NCI-H2029 treated with DMSO at 0.1 percent for 48 hours (cell line): ENCODE measurements around the gene PAX7.
"Not testable (repeated sequence)": the region's sequence is repeated elsewhere in the genome, so short reads cannot be mapped to it uniquely, and the experiment has no call there.

Experiments
- DNase-seq: peaks from one replicate; lab custom pipeline; 2025; lab: John Stamatoyannopoulos, UW

Gene PAX7

DNA sequence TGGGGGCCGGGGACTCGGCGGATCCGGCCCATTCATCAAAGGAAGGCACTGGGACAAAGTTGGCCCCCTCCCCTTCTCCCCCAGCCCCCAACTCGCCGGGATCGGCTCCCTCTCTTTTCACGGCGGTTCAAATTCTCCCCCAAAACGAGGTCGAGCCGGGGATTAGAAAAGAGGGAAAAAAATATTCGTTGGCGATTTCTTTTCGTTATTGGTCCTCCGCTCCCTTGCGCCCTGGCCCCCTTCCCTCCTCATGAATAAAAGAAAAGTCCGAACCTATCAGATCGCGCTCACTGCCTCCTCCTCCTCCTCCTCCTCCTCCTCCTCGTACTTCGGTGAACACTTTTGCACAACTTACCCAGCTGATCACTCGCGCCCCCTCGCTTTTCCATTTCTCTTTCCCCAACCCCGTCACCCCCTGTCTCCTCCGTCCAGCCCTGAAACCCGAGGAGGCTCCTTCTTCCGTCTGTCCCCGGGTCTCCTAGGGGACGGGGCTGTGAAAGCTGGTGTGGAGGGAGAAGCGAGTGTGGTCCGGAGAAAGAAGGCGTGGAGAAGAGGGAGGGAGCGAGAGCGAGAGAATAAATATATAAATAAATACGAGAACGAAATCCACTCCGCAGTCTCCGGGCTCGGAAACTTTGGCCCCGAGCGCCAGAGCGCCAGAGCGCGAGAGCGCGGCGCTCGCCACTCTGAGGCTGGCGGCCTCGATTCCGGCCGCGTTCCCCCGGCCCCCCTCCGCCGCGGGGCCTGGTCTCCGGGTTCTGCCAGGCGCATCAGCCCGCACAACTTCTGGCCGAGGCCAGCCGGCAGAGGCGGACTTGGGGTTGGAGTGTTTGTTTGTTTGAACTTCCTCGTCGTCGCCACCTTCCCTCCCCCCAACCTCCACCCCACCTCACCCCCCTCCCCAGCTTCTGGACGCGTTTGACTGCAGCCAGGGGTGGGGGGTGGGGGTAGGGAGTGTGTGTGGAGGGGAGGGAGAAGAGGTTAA lies at the start of gene PAX7:
TSS of gene PAX7 (plus strand) at position 336 of the 985 bp plus-strand sequence. CDS start 758 bp downstream, outside the sequence.
- no peak for DNase-seq

DNA sequence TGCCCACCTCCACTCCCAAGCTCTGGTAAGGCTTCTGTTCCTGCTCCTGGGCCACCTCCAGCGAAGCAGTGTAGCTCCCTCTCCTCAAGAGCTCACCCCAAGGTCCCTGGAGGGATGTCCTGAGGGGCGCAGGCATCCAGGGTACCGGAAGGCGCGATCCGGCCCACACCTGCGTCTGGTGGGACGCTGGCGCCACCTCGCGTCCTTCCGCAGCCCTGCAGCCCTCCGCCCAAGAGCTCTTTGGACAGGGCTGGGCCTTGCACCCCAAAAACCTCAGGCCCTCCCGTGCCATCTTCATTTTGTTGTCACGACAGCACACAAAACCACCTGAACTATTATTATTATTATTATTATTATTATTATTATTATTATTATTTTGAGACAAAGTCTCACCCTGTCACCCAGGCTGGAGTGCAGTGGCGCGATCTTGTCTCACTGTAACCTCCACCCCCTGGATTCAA lies 49.2 kb upstream of the PAX7 start:
- DNase-seq: no peak

DNA sequence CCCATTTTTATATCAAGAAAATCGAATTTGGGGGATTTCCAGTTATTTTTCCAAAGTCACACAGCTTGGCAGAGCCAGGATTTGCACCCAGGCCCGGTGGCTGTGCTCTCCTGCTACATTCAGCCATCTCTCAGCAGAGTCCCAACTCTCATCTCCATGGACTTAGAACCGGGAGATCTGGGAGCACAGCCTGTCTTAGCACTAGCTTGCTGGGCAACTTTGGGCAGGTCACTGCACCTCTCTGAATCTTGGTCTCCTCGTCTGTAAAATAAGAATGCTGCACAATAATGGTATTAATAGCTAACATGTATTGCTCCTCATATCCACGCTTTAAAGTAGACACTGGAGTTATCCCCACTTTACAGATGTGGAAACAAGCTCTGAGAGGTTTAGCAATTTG lies 47.8 kb upstream of the PAX7 start:
- DNase-seq: no peak

DNA sequence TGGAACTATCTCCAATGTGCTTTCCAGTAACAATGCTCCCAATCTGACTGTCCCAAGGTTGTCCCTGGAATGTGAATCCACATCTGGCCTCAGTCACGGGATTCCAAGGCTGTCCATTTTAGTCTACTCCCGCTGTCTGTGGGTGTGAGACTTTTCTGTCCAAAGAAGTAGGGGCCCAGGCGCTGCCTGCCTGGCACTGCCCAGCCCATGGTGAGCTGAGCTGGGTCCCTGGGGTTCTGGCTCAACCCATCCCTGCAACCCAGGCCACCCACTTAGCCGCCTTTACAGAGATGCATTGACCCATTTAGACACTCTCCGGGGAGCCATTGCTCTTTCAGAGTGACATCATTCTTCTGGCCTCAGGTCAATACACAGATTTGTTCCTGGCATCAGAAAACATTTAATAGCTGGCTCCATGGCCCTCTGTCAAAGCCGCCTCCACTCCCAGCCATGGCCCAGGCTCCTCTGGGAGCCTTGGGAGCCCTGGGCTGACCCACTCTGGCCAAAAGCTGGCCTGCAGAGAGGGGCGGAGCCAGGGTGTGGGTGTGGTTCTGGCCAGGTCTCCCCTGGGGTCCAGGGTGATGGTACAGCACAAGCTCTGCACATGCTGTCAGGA lies 47.2 kb upstream of the PAX7 start:
- no peak for DNase-seq

DNA sequence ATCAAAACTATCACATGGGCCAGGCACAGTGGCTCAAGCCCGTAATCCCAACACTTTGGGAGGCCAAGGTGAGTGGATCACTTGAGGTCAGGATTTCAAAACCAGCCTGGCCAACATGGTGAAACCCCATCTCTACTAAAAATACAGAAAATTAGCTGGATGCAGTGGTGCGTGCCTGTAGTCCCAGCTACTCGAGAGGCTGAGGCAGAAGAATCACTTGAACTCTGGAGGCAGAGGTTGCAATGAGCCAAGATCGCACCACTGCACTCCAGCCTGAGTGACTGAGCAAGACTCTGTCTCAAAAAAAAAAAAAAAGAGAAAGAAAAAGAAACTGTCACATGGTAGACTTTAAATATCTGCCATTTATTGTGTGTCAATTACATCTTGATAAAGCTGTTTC lies 44.6 kb upstream of the PAX7 start:
- DNase-seq: not testable (repeated sequence)

DNA sequence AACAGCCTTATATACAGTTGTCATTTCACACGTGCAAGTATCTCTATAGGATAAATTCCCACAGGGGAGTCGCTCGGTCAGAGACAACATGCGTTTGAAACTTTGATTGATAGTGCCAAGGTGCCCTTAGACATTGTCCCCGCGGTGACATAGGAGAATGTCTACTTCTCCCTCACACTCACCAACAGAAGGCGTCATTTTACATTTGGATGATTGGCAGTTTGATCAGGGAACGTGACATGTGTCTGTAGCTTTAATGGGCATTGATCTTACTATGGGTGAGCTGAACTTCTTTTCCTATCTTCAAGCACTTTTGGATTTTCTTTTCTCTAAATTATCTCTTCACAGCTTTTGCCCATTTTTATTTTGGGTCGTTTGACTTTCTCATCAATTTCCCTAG lies 42.6 kb upstream of the PAX7 start:
- DNase-seq: no peak

DNA sequence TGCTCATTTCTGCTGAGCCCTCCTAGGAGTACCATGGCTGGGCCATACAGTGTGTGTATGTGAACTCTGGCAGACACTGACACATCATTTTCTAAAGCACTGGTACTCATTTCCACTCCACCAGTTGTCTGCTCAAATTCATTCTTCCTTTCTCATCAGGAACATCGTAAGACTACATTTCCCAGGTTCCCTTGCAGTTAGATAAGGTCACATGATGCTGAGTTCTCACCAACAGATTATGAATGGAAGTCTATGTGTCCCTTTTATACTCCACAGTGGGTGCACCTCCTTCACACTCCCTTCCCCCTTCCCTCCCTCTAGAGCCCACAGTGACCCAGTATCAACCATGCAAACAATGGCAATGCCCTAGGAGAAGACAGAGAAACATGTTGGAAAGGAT lies 38.3 kb upstream of the PAX7 start:
- DNase-seq: no peak

DNA sequence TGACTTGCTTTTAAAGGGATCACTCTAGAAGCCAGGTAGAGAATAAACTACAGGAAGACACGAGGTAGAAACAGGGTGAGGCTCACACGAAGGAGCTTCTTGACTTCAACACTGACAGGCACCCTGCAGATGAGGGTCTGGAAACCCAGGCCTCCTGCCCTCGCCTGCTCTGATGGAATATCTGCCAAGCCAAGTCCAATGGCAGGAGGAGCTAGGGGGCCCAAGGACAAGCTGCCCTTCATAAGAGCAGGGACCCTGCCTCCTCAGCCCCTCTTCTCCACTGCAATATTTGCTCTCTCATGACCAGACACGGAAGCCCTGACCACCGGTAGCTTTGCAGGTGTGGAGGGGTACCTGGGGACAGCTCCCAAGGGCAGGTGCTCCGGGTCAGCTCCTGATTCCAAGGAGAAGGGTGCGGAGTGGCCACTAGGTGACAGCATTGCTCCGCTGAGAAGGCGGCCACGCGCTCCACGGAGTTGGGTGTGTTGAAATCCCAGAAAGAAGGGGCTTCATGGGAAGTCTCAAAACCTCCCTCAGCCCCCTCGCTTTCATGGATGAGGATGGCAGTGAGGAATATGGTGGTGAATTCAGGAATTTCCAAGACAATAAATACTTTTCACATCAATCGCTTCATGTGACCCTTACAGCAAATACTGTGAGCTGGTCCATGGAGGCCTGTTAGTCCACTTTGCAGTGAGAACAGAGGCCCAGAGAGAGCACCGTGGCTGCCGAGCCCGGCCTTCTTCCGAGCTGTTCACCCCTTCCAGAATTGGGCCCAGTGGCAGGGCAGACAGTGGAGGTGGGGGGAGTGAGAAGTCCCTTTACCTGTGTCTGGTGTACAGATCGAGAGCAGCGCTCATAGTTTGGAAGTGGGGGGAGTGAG lies 33.2 kb upstream of the PAX7 start:
- DNase-seq: no peak

DNA sequence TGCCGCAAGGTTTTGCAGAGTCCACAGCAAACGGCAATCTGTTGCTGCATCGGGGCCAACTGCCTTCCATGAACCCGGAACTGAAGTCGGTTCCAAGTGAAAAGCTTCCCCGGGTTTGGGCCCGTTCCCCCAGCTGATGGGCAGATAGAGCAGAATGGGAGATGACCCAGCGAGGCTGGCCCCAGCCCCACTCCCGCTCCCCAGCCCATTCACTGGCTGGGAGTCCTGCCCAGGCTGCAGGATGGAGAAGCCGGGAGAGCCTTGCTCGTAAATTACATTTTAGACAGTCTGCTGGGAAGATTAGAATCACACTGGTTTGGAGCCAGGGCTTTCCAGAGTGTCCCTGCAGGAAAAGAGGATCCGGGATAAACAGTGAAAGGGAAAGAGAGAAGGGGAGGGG lies 31.6 kb upstream of the PAX7 start:
- no peak for DNase-seq

DNA sequence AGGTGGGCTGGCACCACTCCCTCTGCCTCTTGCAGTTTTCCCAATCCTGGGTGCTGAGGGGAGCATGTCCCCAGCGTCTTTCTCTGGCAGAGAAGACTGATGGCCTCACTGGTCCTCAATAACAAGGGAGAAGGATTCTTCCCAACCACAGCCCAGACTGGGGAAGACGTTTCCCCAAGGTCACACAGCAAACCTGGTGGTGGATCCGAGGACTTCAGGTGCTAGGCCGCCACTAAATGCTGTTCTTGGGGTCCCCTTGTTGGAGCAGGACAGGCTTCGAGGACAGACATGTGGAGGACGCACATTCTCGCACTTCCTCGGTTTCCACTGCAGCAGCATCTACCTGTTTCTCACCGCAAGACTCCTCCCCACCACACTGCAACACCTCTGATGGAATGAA lies 30.9 kb upstream of the PAX7 start:
- DNase-seq: no peak

DNA sequence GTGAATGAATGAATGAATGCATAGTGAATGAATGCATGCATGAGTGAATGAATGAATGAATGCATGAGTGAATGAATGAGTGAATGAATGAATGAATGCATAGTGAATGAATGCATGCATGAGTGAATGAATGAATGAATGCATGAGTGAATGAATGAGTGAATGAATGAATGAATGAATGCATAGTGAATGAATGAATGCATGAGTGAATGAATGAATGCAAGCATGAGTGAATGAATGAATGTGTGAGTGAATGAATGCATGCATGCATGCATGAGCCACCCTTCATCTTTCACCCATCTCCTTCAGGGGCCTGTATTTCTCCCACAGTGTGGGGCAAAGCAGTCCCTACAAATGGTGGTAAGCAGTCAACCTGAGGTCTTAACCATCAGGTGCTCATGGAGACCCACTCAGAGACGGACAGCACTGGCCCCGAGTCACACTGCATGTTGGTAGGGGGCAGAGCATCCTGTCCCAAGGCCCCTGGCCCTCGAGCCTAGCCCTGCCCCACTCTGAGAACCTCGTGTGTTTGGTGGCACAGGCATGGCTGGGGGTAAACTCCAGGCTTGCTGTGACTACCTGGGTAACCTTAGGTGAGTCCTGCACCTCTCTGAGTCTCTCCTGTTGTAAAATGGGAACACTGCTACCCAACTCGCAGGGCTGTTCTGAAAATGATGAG lies 28.0 kb upstream of the PAX7 start:
- no peak for DNase-seq

DNA sequence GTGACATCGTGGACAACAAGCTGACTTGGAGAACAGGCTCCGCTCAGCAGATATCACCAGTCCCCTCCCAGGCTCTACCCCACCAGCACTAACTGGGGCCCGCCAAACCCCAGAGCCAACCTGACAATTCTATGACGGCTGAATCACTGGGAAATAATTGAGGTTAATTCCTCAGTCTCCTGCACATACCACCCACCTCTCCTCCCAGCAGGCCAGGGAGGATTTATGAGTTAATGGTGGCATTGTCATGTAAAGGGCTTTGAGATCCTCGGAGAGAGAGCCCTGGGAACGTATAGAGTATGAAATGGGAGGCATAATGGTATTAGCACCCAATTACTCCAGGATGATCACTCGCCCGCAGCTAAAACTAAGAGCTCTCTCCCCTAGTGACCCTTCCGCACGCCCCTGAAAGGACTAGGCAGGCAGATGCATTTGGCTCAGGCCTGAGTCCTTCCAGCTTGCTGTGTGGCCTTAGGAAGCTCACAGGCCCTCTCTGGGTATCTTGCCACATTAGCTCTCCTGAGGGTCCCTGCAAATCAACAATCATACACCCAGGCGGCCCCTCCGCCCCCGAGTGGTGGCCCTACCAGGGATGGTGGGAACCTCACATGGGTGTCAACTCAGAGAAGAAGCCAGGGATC lies 27.3 kb upstream of the PAX7 start:
- no peak for DNase-seq

DNA sequence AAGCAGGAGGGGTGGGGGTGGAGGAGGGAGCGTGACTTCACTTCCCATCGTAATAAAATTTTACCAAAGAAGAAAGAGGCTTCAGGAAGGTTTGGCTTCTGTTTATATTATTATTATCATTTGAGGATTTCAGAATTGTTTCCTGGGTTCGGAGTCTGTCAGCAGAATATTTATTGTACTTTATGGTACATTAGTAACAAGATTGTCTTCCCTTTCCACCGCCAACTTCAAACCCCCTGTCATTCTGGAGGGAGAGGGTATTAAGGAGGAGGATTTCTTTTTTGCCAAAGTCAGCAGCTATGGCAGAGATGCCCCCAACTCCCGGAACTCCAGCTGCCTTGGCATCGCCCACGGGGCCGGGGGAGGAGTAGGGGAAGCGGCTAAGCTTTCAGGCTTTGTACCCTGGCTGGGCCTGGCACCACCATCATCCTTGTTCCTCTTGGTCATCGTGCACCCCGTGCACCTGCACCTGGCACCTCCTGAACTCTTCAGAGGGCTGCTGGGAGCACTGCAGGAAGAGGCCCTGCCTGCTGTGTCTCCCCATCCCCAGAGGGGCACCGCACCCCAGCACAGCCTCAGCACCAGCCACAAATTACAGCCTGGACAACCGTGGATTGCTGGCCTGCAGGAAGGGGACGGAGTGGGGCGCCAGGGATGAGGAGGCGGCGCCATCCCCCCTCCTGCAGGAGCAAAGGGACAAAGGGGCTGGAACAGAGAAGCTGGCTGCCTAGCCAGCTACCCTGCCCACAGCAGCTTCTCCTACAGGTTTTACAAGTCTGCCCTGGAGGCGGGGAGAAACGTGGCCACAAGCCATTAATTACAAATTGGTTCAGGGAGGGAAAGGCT lies 24.0 kb upstream of the PAX7 start:
- no peak for DNase-seq

DNA sequence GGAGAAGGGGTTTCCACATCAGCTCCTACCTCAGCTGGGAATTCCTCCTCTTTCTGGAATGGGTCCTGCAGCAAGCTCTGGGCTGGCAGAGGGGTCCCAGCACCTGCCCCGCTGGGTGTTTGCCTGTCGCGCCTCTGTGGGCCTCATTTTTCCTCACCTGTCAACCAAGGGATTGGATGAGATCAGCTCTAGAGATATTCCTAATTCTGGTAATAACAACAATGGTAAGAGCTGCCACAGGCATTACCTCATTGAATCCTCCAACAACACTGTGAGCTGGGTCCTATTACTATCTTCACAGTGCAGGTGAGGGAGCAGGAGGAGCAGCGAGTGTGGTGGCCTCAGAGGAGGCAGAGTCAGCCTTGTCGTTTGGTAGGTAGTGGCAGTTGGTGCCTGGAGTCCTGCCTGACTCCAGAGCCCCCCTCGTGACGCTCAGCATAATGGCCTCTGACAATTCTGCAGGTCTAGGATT lies 23.3 kb upstream of the PAX7 start:
- DNase-seq: no peak

DNA sequence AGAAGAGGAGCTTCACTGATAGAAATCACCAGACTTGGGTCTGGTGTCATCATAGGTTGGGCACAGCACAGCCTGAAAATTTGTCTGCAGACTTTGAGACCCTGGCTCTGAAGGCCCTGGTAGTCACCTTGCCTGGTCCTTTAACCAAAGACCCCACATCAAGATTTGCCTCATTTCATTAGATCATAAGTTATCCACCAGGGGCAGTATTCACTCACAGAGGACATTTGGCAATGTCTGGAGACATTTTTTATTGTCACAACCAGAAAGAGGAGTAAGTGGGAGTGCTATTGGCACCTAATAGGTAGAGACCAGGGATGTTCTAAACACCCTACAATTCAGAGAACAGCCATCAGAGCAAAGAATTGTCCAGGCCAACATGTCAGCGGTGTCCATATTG lies 22.1 kb upstream of the PAX7 start:
- no peak for DNase-seq

DNA sequence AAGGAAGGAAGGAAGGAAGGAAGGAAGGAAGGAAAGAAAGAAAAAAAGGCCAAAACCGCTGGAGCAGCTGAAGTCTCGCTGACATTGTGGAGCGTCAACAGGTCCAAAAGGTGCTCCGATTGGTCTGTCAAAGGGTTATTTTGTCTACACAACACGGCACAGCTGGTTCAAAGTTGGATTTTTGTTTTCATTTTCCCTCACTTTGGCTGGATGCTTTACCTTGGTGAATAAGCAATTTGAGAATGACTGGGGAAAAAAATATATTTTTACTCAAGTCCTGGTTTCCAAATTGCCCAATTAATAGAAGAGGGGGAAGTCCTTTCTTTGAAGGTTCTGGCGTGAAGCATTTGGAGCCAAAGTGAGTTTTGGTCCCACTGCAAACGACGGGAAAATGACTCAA lies 19.3 kb upstream of the PAX7 start:
- no peak for DNase-seq

DNA sequence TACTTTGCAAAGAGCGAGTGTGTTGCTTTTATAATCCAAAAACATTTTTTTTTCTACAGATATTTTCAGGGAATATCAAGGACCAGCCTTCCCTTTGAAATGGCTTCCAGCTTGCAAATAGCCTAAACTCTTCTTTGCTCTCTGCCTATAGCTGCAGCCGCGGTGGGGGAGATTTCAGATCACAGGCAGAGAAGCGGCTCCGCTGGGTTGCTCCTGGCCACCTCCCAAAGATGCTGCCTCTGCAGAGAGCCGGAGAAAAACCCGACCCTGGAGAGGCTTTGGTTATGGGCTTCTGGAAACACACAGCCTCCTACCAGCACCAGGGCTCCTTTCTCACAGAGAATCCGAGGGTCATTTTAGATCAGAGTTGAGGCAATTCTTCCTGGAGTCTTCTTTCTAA lies 18.6 kb upstream of the PAX7 start:
- no peak for DNase-seq

DNA sequence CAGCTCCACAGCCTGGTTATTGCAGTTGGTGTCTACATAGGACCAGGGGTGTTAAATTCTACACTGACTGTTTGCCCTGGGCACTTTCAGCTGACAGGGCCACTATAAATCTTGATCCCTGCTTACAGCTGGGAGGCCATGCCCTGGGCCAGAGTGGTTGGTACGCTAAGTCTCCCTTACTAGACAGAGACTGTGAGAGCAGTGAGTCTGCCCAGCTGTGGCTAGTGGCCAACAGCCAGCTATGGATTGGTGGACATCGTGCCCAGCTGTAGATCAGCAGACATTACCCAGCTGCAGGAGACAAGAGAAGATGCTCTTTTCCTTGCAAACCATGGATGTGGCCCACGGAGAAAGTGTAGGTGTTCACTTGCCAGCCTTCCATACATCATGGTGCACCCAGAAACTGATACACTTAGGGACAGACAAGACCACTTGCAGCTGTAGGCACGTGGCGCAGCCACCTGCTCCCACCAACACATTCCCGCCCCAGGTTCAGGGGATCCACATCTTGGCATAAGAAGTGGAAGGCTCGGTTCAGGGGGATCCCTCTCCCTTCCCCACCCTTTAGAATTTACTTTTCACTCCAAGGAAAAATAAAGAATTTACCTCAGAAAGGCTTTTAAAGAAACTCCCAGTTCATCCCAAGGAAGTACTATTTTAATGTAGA lies 16.4 kb upstream of the PAX7 start:
- DNase-seq: no peak
